A673 (cell line): ENCODE data around the gene B9D2. TPM values are rescaled to one million over a fixed set of nuclear protein-coding genes. Genes with fewer than 3 reads are reported as not detected.
"Not testable (repeated sequence)": the region's sequence is repeated elsewhere in the genome, so short reads cannot be mapped to it uniquely, and the experiment has no call there.

Experiments used
- BruUV-seq: library from RNA; stranded (reverse); fragments of 400-500 nt; replicated peaks from 2 replicates; lab custom pipeline; 2021; lab: Mats Ljungman, UMichigan
- CTCF ChIA-PET: fragments of 300-600 bp; sonication (Branson Sonifier 250); formaldehyde crosslinking; loops from one replicate; lab custom pipeline; 2022; ENCODE audit warnings: antibody characterized with exemption; lab: Charles Lee
- POLR2A ChIA-PET: fragments of 300-600 bp; sonication (Branson Sonifier 250); formaldehyde crosslinking; loops from one replicate; lab custom pipeline; 2022; ENCODE audit warnings: antibody characterized with exemption; ENCODE audit not compliant: low non-redundant PET; lab: Charles Lee
- DNase-seq: peaks from one replicate; pipeline ENCODE4 v3.0.0-alpha.2; 2015; ENCODE audit warnings: low spot score
- H3K27ac ChIP-seq: fragments of 200-600 bp; sonication (generic); 2 replicates; pipeline ENCODE4 v1.5.1; 2016; ENCODE audit warnings: mixed run types, low read depth, mild to moderate bottlenecking, mixed read lengths, antibody characterized with exemption, low read length; ENCODE audit not compliant: poor library complexity, severe bottlenecking
- H3K27me3 ChIP-seq: fragments of 200-600 bp; sonication (generic); replicated peaks from 2 replicates; pipeline ENCODE4 v1.6.1; 2017; ENCODE audit warnings: mixed run types, low read depth, mild to moderate bottlenecking, mixed read lengths, antibody characterized with exemption, low read length; ENCODE audit not compliant: insufficient read depth, poor library complexity
- H3K36me3 ChIP-seq: fragments of 200-600 bp; sonication (generic); 2 replicates; pipeline ENCODE4 v1.6.1; 2016; ENCODE audit warnings: mixed run types, mild to moderate bottlenecking, mixed read lengths, antibody characterized with exemption, low read length; ENCODE audit not compliant: insufficient read depth, poor library complexity, severe bottlenecking
- H3K4me1 ChIP-seq: fragments of 200-600 bp; sonication (generic); 2 replicates; pipeline ENCODE4 v1.6.1; 2017; ENCODE audit warnings: mixed run types, mild to moderate bottlenecking, mixed read lengths, antibody characterized with exemption, low read length; ENCODE audit not compliant: insufficient read depth, poor library complexity, severe bottlenecking
- H3K4me3 ChIP-seq: fragments of 200-600 bp; sonication (generic); 2 replicates; pipeline ENCODE4 v1.5.1; 2016; ENCODE audit warnings: low read depth, mixed run types, mild to moderate bottlenecking, mixed read lengths, low read length; ENCODE audit not compliant: poor library complexity, severe bottlenecking
- H3K9me3 ChIP-seq: fragments of 200-600 bp; sonication (generic); 2 replicates; pipeline ENCODE4 v1.6.1; 2016; ENCODE audit warnings: mixed run types, low read depth, mild to moderate bottlenecking, mixed read lengths, antibody characterized with exemption, low read length; ENCODE audit not compliant: poor library complexity, severe bottlenecking
- EZH2 ChIP-seq: fragments of 200-600 bp; sonication (generic); IDR thresholded peaks from 2 replicates; pipeline ENCODE4 v1.6.1; 2017; ENCODE audit warnings: borderline replicate concordance, low read depth, mild to moderate bottlenecking, mixed read lengths, antibody characterized with exemption, low read length; ENCODE audit not compliant: poor library complexity, severe bottlenecking
- intact Hi-C: fragments of 100-400 bp; cut with micrococcal nuclease; formaldehyde crosslinking; loops from one replicate; pipeline ENCODE4 v1.10.0; 2022; ENCODE audit not compliant: unreplicated experiment
- total RNA-seq: library from RNA; stranded (reverse); gene quantifications from 2 replicates; pipeline ENCODE4 v1.2.3, GENCODE V29; 2021
- TF ChIP-seq, protein P1 (sequence below): fragments of 300-800, 200-600 bp; sonication (generic); conservative IDR thresholded peaks from 2 replicates; pipeline ENCODE4 v1.5.1; 2017; ENCODE audit warnings: low read depth, mild to moderate bottlenecking, antibody characterized with exemption, low read length, moderate library complexity, mixed read lengths

The B9D2 gene
- total RNA-seq, 1 experiment from 2014 or later = 10.7 TPM

DNA sequence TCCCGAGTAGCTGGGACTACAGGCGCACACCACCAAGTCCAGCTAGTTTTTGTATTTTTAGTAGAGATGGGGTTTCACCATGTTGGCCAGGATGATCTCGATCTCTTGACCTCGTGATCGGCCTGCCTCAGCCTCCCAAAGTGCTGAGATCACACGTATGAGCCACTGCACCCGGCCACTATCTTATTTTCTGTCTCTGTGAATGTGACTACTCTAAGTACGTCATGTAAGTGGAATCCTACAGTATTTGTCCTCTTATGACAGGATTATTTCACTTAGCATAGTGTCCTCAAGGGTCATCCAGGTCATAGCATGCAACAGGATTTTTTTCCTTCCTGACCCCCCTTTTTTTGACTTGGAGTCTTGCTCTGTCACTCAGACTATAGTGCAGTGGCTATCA lies 7.6 kb upstream of the B9D2 start:
- Histone ChIP-seq H3K4me1 (peaks cover 10% of the 10 kb centered on the region), H3K36me3 (no peaks in the 10 kb centered on the region), H3K27ac (no peak overlapping the region), H3K4me3 (no peak overlapping the region), H3K27me3 (no peaks in the 10 kb centered on the region), H3K9me3 (no peaks in the 10 kb centered on the region)
- no TSS peak for BruUV-seq
- ChIA-PET POLR2A (no interaction called here), CTCF (no interaction called here)
- DNase-seq = no peak
- TF ChIP-seq, protein P1, sequence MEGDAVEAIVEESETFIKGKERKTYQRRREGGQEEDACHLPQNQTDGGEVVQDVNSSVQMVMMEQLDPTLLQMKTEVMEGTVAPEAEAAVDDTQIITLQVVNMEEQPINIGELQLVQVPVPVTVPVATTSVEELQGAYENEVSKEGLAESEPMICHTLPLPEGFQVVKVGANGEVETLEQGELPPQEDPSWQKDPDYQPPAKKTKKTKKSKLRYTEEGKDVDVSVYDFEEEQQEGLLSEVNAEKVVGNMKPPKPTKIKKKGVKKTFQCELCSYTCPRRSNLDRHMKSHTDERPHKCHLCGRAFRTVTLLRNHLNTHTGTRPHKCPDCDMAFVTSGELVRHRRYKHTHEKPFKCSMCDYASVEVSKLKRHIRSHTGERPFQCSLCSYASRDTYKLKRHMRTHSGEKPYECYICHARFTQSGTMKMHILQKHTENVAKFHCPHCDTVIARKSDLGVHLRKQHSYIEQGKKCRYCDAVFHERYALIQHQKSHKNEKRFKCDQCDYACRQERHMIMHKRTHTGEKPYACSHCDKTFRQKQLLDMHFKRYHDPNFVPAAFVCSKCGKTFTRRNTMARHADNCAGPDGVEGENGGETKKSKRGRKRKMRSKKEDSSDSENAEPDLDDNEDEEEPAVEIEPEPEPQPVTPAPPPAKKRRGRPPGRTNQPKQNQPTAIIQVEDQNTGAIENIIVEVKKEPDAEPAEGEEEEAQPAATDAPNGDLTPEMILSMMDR = no peak
- no peak for TF ChIP-seq EZH2
- intact Hi-C loops = no loop called here

DNA sequence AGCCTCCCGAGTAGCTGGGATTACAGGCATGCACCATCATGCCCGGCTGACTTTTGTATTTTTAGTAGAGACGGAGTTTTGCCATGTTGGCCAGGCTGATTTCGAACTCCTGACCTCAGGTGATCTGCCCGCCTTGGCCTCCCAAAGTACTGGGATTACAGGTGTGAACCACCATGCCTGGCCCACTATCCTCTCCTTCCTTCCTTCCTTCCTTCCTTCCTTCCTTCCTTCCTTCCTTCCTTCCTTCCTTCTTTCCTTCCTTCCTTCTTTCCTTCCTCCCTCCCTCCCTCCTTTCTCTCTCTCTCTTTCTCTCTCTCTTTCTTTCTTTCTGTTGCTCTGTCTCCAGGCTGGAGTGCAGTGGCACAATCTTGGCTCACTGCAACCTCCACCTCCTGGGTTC lies 7.2 kb upstream of the B9D2 start:
- intact Hi-C loops, CTCF ChIA-PET, BruUV-seq, H3K4me3 ChIP-seq, H3K27ac ChIP-seq, H3K9me3 ChIP-seq, POLR2A ChIA-PET, H3K27me3 ChIP-seq, H3K36me3 ChIP-seq, DNase-seq: not testable (repeated sequence)
- peaks cover 10% of the 10 kb centered on the region for H3K4me1 ChIP-seq

DNA sequence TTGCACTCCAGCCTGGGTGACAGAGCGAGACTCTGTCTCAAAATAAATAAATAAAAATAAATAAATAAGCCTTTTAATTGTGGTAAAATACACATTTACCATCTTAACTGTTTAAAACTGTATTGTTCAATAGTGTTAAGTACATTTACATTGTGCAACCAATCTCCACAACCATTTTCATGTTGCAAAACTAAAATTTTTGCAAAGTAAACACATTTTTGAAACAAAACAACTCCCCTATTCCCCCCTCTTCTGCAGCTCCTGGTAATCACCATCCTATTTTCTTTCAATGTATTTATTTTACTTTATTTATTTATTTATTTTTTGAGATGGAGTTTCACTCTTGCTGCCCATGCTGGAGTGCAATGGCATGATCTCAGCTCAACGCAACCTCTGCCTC lies 5.8 kb upstream of the B9D2 start:
- no peak for TF ChIP-seq EZH2
- TF ChIP-seq, protein P1 = no peak
- H3K9me3 ChIP-seq = no peaks in the 10 kb centered on the region
- H3K36me3 ChIP-seq = no peaks in the 10 kb centered on the region
- H3K27ac ChIP-seq = no peak overlapping the region
- no peaks in the 10 kb centered on the region for H3K27me3 ChIP-seq
- CTCF ChIA-PET = interaction anchor here (0.7 kb wide), 1 partner anchor 395 kb away, joined by 7 read pairs; no protein-coding TSS in a partner anchor
- POLR2A ChIA-PET = no interaction called here
- intact Hi-C loops = no loop called here
- BruUV-seq = no TSS peak
- no peak overlapping the region for H3K4me3 ChIP-seq
- no peak for DNase-seq
- peaks cover 10% of the 10 kb centered on the region for H3K4me1 ChIP-seq

DNA sequence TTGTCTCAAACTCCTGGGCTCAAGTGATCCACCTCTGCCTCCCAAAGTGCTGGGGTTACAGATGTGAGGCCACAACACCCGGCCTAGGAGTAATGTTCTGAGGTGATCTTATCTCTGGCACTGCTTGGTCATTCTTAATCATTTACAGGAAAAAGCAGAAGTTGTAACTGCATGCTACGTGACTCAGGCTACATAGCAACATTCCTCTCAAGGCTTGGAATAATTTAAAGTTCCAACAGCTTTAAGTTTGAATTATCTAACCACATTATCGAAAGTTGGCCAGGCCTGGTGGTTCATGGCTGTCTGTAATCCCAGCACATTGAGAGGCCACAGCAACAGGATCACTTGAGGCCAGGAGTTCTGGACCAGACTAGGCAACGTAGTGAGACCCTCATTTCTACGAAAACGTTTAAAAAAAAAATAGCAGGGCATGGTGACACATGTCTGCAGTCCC lies 3.9 kb upstream of the B9D2 start:
- POLR2A ChIA-PET = no interaction called here
- Histone ChIP-seq H3K4me1 (peaks cover 6% of the 10 kb centered on the region), H3K27ac (no peak overlapping the region)

More for the DNA sequence above, 3.9 kb upstream of the B9D2 start:
- no peak for DNase-seq
- H3K4me3 ChIP-seq = no peak overlapping the region
- no TSS peak for BruUV-seq
- H3K27me3 ChIP-seq = no peaks in the 10 kb centered on the region
- H3K9me3 ChIP-seq = no peaks in the 10 kb centered on the region
- no peaks in the 10 kb centered on the region for H3K36me3 ChIP-seq
- CTCF ChIA-PET = no interaction called here
- TF ChIP-seq EZH2 = no peak
- TF ChIP-seq, protein P1 = no peak
- intact Hi-C loops = no loop called here
